Kidney (tissue), 14 donors: ENCODE results near the gene PCBP2. TPM values are rescaled to one million over a fixed set of nuclear protein-coding genes. Genes with fewer than 3 reads are reported as not detected.

Source experiments
- DNase-seq, 5 donors: peaks; one replicate each; pipeline ENCODE4 v3.0.0-alpha.2; 2013 to 2020
- FAIRE-seq: peaks from 2 replicates; lab custom pipeline; 2012; peaks lifted over from hg19 to GRCh38; lab: Jason Lieb, UNC
- H3K27ac ChIP-seq, 2 donors: one replicate each; pipeline ENCODE4 v1.7.0; 2013; ENCODE audit warnings: low read depth in 2 of 2, low read length in 2 of 2, inconsistent platforms in 1 of 2
- H3K27me3 ChIP-seq: one replicate; pipeline ENCODE4 v1.7.1; 2013; ENCODE audit warnings: low read length, inconsistent platforms; ENCODE audit not compliant: control insufficient read depth, insufficient read depth
- H3K36me3 ChIP-seq, 3 donors: one replicate each; pipeline versions ENCODE4 v1.7.0 to v1.7.1; 2013; ENCODE audit warnings: low read length in 3 of 3, control low read depth in 1 of 3, inconsistent platforms in 1 of 3; ENCODE audit not compliant: insufficient read depth in 3 of 3, control insufficient read depth in 2 of 3
- H3K4me1 ChIP-seq, 3 donors: one replicate each; pipeline versions ENCODE4 v1.7.0 to v1.7.1; 2013; ENCODE audit warnings: low read length in 3 of 3, inconsistent platforms in 1 of 3, low read depth in 1 of 3; ENCODE audit not compliant: control insufficient read depth in 2 of 3, insufficient read depth in 2 of 3
- H3K4me3 ChIP-seq, 3 donors: one replicate each; pipeline versions ENCODE4 v1.7.0 to v1.8.1; 2013; ENCODE audit warnings: low read length in 3 of 3, control low read depth in 1 of 3, inconsistent platforms in 1 of 3
- H3K9ac ChIP-seq, 3 donors: one replicate each; pipeline versions ENCODE4 v1.7.0 to v1.7.1; 2013; ENCODE audit warnings: low read length in 3 of 3, control low read depth in 1 of 3, inconsistent platforms in 1 of 3
- H3K9me3 ChIP-seq, 3 donors: one replicate each; pipeline versions ENCODE4 v1.7.0 to v1.7.1; 2013; ENCODE audit warnings: low read length in 3 of 3, control low read depth in 1 of 3, inconsistent platforms in 1 of 3; ENCODE audit not compliant: control insufficient read depth in 2 of 3, insufficient read depth in 1 of 3
- CTCF ChIP-seq: IDR thresholded peaks from 3 replicates; pipeline ENCODE4 v1.5.1; 2012; ENCODE audit warnings: mild to moderate bottlenecking, moderate library complexity, borderline replicate concordance; ENCODE audit not compliant: insufficient read depth; ENCODE audit errors: extremely low read depth
- intact Hi-C: fragments of 100-400 bp; cut with DNase I; formaldehyde crosslinking; loops from one replicate; pipeline ENCODE4 v1.11.1; 2022
- polyA plus RNA-seq: library from polyadenylated mRNA; stranded (reverse); fragments of 350-450 nt; fragmentation: Illumina TruSeq; extraction: RNeasy Lipid Tissue Mini Kit (QIAGEN cat#74804); gene quantifications from one replicate; pipeline ENCODE4 v1.2.3, GENCODE V29; 2014; ENCODE audit warnings: low read depth, low replicate concordance; ENCODE audit not compliant: insufficient read depth
- total RNA-seq: library from RNA; stranded (reverse); fragmentation: NEBNext Ultra II Directional; extraction: Animal tissue kit (Norgen Biotek cat#: 25700); gene quantifications from one replicate; pipeline ENCODE4 v1.2.1, GENCODE V29; 2021
- donor health status: control.
- donor health status: control.
- donor health status: control.
- donor health status: control.
- donor health status: control.
- donor health status: DM: yes; HTN: yes; CAD: no.
- donor health status: Normal renal cell carcinoma (clear cell type).

PCBP2 gene
- total and polyA plus RNA-seq, 2 donors from 2014 or later, result 597 to 732 TPM

GRCh38 chr12:53514628-53515290, 62.9 kb downstream of the PCBP2 start:
- Histone ChIP-seq H3K36me3 (peaks cover 11 to 52% (median 43%) of the 10 kb centered on the region in 3 donors), H3K4me3 (no peak overlapping the region), H3K9ac (no peak overlapping the region), H3K27me3 (no peaks in the 10 kb centered on the region), H3K4me1 (no peaks in the 10 kb centered on the region), H3K27ac (no peak overlapping the region), H3K9me3 (no peaks in the 10 kb centered on the region)
- DNase-seq, result no peak
- no peak for TF ChIP-seq CTCF
- no peak for FAIRE-seq
- intact Hi-C loops, result loop anchor here (10.0 kb wide), 1 partner anchor 180 kb away; the partner anchor contains the start of gene SP7

- Histone ChIP-seq H3K9ac (no peak overlapping the region), H3K27me3 (no peaks in the 10 kb centered on the region), H3K4me3 (no peak overlapping the region), H3K27ac (no peak overlapping the region), H3K4me1 (no peaks in the 10 kb centered on the region), H3K36me3 (peaks cover 11 to 55% (median 43%) of the 10 kb centered on the region in 3 donors), H3K9me3 (no peaks in the 10 kb centered on the region)
- no peak for FAIRE-seq
- intact Hi-C loops, result loop anchor here (10.0 kb wide), 1 partner anchor 180 kb away; the partner anchor contains the start of gene SP7
- no peak for DNase-seq
- no peak for TF ChIP-seq CTCF
Observed at GRCh38 chr12:53515291-53515680, 63.4 kb downstream of the PCBP2 start.

- Histone ChIP-seq H3K4me1 (no peaks in the 10 kb centered on the region), H3K27me3 (no peaks in the 10 kb centered on the region), H3K27ac (no peak overlapping the region), H3K4me3 (no peak overlapping the region), H3K9me3 (no peaks in the 10 kb centered on the region), H3K9ac (no peak overlapping the region), H3K36me3 (peaks cover 16 to 69% (median 39%) of the 10 kb centered on the region in 3 donors)
- DNase-seq, result no peak
- FAIRE-seq, result no peak
- TF ChIP-seq CTCF, result no peak
- intact Hi-C loops, result loop anchor here (10.0 kb wide), 1 partner anchor 182 kb away; the partner anchor contains the start of gene SP7
Observed at GRCh38 chr12:53516758-53517455, 65.0 kb downstream of the PCBP2 start.
